Measurements from ENCODE around the gene BACH1.

- TF ChIP-seq CTCF (IDR thresholded peaks at IDR 0.05) (no peak), POLR2A (IDR thresholded peaks at IDR 0.05) (no peak)
Observed at GRCh38 chr21:29316029-29316742, 17.5 kb downstream of the BACH1 start.
